Peyer's patch (tissue), 4 donors: Measurements from ENCODE around the gene CCDC78. TPM values are rescaled to one million over a fixed set of nuclear protein-coding genes. Genes with fewer than 3 reads are reported as not detected.

Experiments
- DNase-seq, 3 donors: peaks; one replicate each; pipeline ENCODE4 v3.0.0-alpha.2; 2017 to 2019
- H3K27ac ChIP-seq, 4 donors: fragments of 200-600 bp; sonication (generic); one replicate each; pipeline ENCODE4 v1.5.1; 2016 to 2019
- H3K27me3 ChIP-seq, 2 donors: fragments of 200-600 bp; sonication (generic); one replicate each; pipeline ENCODE4 v1.5.1; 2019
- H3K36me3 ChIP-seq, 3 donors: fragments of 200-600 bp; sonication (generic); one replicate each; pipeline ENCODE4 v1.5.1; 2016 to 2019
- H3K4me1 ChIP-seq, 4 donors: fragments of 200-600 bp; sonication (generic); one replicate each; pipeline ENCODE4 v1.5.1; 2016 to 2019
- H3K4me3 ChIP-seq, 4 donors: fragments of 200-600 bp; sonication (generic); 1 replicate in 3 of 4; 2 replicates in 1 of 4; pipeline ENCODE4 v1.5.1; 2016 to 2019; ENCODE audit warnings: mild to moderate bottlenecking in 1 of 4
- H3K9me3 ChIP-seq, 4 donors: fragments of 200-600 bp; sonication (generic); one replicate each; pipeline ENCODE4 v1.5.1; 2016 to 2019; ENCODE audit warnings: mild to moderate bottlenecking in 1 of 4
- POLR2A ChIP-seq, 2 donors: fragments of 450-650 bp; IDR thresholded peaks; one replicate each; pipeline ENCODE4 v1.5.1; 2017; ENCODE audit warnings: antibody characterized with exemption in 2 of 2, mild to moderate bottlenecking in 2 of 2, moderate library complexity in 2 of 2
- total RNA-seq, 4 donors: library from RNA; depleted of rRNA; stranded (reverse); fragments of >200 nt; gene quantifications; one replicate each; pipeline ENCODE4 v1.1.0, GENCODE V29; 2016
- TF ChIP-seq, protein P1 (sequence below), 6 experiments: fragments of 450-650 bp in 4 of 6; fragments of 200-600 bp in 2 of 6; sonication (generic) in 1 of 6; IDR thresholded peaks; one replicate each; pipeline ENCODE4 v1.5.1; 2017 to 2019; ENCODE audit warnings: antibody characterized with exemption in 6 of 6, mild to moderate bottlenecking in 3 of 6, moderate library complexity in 1 of 6

CCDC78 gene
- total RNA-seq, 4 donors from 2014 or later = 2.1 to 13.2 (median 6.3) TPM

DNA sequence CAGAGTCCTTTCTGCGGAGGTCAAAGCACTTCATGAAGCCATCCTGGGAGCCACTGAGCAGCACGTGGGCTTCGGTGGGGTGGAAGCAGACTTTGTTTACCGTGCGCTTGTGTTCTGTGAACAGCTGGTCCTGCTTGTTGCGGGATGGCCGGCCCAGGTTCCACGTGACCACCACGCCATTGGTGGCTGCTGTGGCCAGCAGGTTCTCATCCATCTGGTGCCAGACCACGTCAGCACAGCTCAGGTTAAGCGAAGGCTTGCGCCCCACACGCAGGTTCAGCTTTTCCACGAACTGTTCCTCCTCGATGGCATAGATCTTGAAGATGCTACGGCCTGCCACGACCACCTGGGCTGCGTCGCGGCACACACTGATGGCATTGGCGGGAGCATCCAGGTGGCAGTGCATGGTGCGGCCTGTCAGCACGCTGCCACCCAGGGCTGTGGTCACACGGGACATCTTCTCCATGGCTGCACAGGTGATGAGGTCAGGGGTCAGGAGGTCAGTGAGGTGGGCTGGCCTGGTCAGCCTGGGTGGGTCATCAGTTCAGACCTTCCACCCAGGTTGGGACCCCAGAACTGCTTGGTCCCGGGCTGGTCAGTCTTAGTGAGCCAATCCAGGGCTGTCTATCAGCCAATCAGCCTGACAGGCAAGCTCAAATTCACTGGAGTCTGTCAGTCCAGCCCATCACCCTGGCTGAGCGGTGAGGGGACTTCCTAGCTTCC lies 36.9 kb downstream of the CCDC78 start:
- Histone ChIP-seq H3K4me1 (peaks cover 0 to 30% (median 22%) of the 10 kb centered on the region in 4 donors), H3K27ac (peak overlapping the region in 3 of 4 donors; percentile 77 to 89 (median 83))

DNA sequence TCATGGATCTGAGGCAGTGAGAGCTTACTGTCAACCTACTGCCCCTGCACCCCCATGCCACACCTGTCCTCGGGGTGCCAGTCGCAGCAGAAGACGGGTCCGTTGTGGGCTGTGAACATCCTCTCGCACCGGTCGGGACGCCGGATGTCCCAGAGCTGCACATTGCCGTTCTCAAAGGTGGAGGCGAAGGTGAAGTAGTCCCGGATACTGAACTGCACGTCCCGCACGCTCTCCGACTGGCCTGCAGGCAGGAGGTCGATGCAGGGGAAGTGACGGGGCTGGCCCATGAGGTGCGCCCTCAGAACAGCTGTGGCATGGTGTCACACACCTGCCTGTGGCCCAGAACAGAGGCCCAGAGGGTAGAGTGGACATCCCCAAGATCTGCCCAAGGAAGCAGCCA lies 38.7 kb downstream of the CCDC78 start:
- Histone ChIP-seq H3K4me3 (no peak overlapping the region), H3K9me3 (no peaks in the 10 kb centered on the region), H3K27ac (no peak overlapping the region), H3K27me3 (no peaks in the 10 kb centered on the region), H3K36me3 (peaks cover 0 to 20% (median 0%) of the 10 kb centered on the region in 3 donors), H3K4me1 (peaks cover 0 to 35% (median 24%) of the 10 kb centered on the region in 4 donors)
- DNase-seq = no peak
- no peak for TF ChIP-seq POLR2A (IDR thresholded peaks at IDR 0.05)
- TF ChIP-seq, protein P1, sequence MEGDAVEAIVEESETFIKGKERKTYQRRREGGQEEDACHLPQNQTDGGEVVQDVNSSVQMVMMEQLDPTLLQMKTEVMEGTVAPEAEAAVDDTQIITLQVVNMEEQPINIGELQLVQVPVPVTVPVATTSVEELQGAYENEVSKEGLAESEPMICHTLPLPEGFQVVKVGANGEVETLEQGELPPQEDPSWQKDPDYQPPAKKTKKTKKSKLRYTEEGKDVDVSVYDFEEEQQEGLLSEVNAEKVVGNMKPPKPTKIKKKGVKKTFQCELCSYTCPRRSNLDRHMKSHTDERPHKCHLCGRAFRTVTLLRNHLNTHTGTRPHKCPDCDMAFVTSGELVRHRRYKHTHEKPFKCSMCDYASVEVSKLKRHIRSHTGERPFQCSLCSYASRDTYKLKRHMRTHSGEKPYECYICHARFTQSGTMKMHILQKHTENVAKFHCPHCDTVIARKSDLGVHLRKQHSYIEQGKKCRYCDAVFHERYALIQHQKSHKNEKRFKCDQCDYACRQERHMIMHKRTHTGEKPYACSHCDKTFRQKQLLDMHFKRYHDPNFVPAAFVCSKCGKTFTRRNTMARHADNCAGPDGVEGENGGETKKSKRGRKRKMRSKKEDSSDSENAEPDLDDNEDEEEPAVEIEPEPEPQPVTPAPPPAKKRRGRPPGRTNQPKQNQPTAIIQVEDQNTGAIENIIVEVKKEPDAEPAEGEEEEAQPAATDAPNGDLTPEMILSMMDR (IDR thresholded peaks at IDR 0.05) = no peak

More for the DNA sequence above, 36.9 kb downstream of the CCDC78 start:
- Histone ChIP-seq H3K27me3 (peaks cover 0 to 11% of the 10 kb centered on the region in 2 donors), H3K36me3 (peaks cover 0 to 10% (median 0%) of the 10 kb centered on the region in 3 donors), H3K9me3 (no peaks in the 10 kb centered on the region), H3K4me3 (peak overlapping the region; percentile 71 to 87 (median 74))
- DNase-seq = no peak
- TF ChIP-seq, protein P1 (IDR thresholded peaks at IDR 0.05) = no peak
- TF ChIP-seq POLR2A (IDR thresholded peaks at IDR 0.05) = no peak

DNA sequence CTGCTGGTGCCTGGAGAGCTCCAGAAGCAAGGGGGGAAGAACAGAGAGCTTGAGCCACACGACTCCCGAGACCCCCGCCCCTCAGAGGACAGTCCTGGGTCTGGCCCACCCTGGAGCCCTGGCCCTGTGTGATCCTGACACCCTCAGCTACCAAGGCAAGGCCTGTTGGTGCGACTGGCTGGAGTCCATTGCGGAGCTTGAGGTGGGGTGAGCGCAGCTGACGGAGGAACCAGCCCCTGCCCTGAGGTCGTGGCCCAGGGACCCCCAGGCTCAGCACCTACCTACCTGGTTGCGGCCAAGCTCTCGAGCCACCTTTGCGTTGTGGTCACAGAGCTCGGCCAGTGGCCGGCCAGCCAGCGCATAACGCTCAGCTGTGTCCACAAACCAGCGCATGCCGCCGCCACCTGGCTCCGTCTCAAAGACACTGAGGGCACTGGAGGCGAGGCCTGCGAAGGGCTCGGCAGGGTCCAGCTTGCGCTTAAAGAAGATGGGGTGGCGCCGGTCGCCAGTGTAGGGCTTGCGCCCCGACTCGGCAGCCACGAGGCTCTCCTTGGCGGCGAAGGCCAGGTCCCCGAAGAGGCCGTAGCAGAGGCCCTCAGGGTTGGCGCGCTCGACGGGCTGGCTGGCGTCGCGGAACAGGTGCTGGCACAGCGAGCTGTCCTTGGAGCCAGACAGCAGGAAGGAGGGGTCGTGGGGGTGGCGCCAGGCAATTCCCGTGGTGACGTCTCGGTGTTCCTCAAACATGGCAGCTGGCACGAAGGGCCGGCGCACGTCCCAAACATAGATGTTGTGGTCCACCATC lies 39.6 kb downstream of the CCDC78 start:
- TF ChIP-seq, protein P1 (IDR thresholded peaks at IDR 0.05) = no peak
- no peak for TF ChIP-seq POLR2A (IDR thresholded peaks at IDR 0.05)
- no peaks in the 10 kb centered on the region for H3K27me3 ChIP-seq
- DNase-seq = no peak
- peaks cover 0 to 28% (median 0%) of the 10 kb centered on the region in 3 donors for H3K36me3 ChIP-seq
- no peak overlapping the region for H3K4me3 ChIP-seq
- H3K4me1 ChIP-seq = peaks cover 0 to 43% (median 25%) of the 10 kb centered on the region in 4 donors
- no peaks in the 10 kb centered on the region for H3K9me3 ChIP-seq
- no peak overlapping the region for H3K27ac ChIP-seq

DNA sequence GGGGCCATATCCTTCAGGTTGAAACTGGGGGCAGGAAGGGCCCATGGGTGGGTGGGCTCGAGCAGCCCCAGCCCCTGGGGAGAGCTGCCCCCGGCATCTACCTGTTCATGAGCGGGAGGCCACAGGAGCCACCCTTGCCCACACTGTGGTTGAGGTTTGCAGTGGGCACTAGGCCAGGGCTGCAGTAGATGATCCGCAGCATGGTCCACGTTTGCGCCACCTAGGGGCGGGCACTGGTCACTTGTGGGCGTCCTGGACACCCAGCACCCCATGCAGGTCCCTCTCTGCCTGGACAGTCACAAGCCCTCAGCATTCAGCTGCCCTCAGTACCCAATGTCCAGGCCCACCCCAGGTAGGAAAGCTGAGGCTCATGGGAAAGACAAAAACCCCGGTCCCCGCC lies 40.3 kb downstream of the CCDC78 start:
- no peak overlapping the region for H3K27ac ChIP-seq
- TF ChIP-seq, protein P1 (IDR thresholded peaks at IDR 0.05) = peak in 3 of 6 experiments; percentile 30 to 57 (median 37)
- TF ChIP-seq POLR2A (IDR thresholded peaks at IDR 0.05) = no peak
- peak in 2 of 3 donors; percentile 70 to 78 for DNase-seq
- H3K4me1 ChIP-seq = peaks cover 0 to 50% (median 32%) of the 10 kb centered on the region in 4 donors
- peaks cover 0 to 32% (median 0%) of the 10 kb centered on the region in 3 donors for H3K36me3 ChIP-seq
- no peak overlapping the region for H3K4me3 ChIP-seq
- H3K27me3 ChIP-seq = no peaks in the 10 kb centered on the region
- H3K9me3 ChIP-seq = no peaks in the 10 kb centered on the region

DNA sequence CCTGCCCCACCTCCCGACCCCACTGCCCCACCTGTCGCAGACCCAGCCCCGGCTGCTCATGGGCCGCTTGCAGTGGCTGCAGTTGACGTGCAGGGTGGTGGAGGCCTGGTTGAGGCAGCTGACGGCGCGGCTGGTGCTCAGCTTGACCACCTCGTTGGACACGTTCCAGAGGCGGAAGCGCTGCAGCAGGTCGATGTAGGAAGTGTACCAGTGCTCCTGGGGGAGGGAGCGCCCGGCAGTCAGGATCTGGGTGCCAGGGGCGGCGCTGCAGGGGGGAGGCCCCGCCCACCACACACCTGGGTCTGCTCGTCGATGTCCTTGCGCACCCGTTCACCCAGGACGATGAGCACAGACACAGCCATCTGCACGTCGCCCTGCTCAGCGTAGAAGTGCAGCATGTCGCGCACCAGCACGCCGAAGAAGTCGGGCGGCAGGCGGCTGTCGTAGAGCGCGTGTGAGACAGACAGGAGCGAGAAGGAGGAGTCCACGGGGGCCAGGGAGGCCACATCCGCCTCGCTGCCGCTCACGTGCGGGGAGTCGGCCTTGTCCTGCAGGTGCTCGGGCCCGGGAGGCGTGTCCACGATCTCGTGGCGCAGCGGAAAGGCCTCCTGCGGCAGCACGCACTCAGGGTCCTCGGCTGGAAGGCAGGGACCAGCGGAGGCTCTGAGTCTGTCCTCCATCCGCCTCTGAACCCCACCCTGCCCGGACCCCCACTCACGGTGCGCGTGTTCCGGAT lies 41.1 kb downstream of the CCDC78 start:
- H3K4me3 ChIP-seq = peak overlapping the region; percentile 58 to 83 (median 72)
- peaks cover 0 to 32% (median 0%) of the 10 kb centered on the region in 3 donors for H3K36me3 ChIP-seq
- H3K4me1 ChIP-seq = peaks cover 0 to 52% (median 34%) of the 10 kb centered on the region in 4 donors
- no peaks in the 10 kb centered on the region for H3K27me3 ChIP-seq
- no peaks in the 10 kb centered on the region for H3K9me3 ChIP-seq
- DNase-seq = no peak
- H3K27ac ChIP-seq = peak overlapping the region in 3 of 4 donors; percentile 55 to 85 (median 75)
- no peak for TF ChIP-seq POLR2A (IDR thresholded peaks at IDR 0.05)
- TF ChIP-seq, protein P1 (IDR thresholded peaks at IDR 0.05) = no peak
